Natural killer cell (primary cell): Measurements from ENCODE around the gene TAGLN2. TPM values are rescaled to one million over a fixed set of nuclear protein-coding genes. Genes with fewer than 3 reads are reported as not detected.

Experiments
- ATAC-seq, 3 donors: fragments of 150-1000 bp in 2 of 3; fragments of 200-7000 bp in 1 of 3; cut with Tn5 transposase; 1 replicate in 1 of 3; 2 replicates in 2 of 3; pipeline ENCODE4 v1.10.0; 2021; ENCODE audit warnings: mild to moderate bottlenecking in 2 of 3, moderate library complexity in 2 of 3
- DNase-seq, 2 donors: peaks; one replicate each; pipeline versions ENCODE4 v3.0.0 to v3.0.0-alpha.2; 2013 to 2021; ENCODE audit warnings: mixed read lengths in 1 of 2
- H3K27ac ChIP-seq: one replicate; pipeline ENCODE4 v1.5.1; 2013; ENCODE audit warnings: mild to moderate bottlenecking, low read length
- H3K27me3 ChIP-seq: one replicate; pipeline ENCODE4 v1.6.1; 2013; ENCODE audit warnings: low read length; ENCODE audit not compliant: control insufficient read depth, insufficient read depth
- H3K36me3 ChIP-seq: one replicate; pipeline ENCODE4 v1.6.1; 2013; ENCODE audit warnings: low read length; ENCODE audit not compliant: control insufficient read depth, insufficient read depth
- H3K4me1 ChIP-seq: one replicate; pipeline ENCODE4 v1.6.1; 2013; ENCODE audit warnings: low read length; ENCODE audit not compliant: control insufficient read depth, insufficient read depth
- H3K4me3 ChIP-seq: one replicate; pipeline ENCODE4 v1.5.1; 2013; ENCODE audit warnings: low read length
- H3K9me3 ChIP-seq: one replicate; pipeline ENCODE4 v1.6.1; 2013; ENCODE audit warnings: low read length; ENCODE audit not compliant: control insufficient read depth, insufficient read depth
- H3K27ac Mint-ChIP-seq, 2 donors: one replicate each; pipeline ENCODE4 v1.8.0; 2022; ENCODE audit warnings: mild to moderate bottlenecking in 2 of 2, mixed read lengths in 2 of 2, moderate library complexity in 1 of 2
- H3K27me3 Mint-ChIP-seq, 2 donors: one replicate each; pipeline ENCODE4 v1.8.0; 2022; ENCODE audit warnings: low read depth in 2 of 2, mixed read lengths in 2 of 2
- H3K36me3 Mint-ChIP-seq: one replicate; pipeline ENCODE4 v1.8.0; 2022; ENCODE audit warnings: mixed read lengths
- H3K4me1 Mint-ChIP-seq, 2 donors: one replicate each; pipeline ENCODE4 v1.8.0; 2022; ENCODE audit warnings: mixed read lengths in 2 of 2
- H3K4me3 Mint-ChIP-seq: one replicate; pipeline ENCODE4 v1.8.0; 2022; ENCODE audit warnings: mild to moderate bottlenecking, moderate library complexity, mixed read lengths
- H3K9me3 Mint-ChIP-seq, 2 donors: one replicate each; pipeline ENCODE4 v1.8.0; 2022; ENCODE audit warnings: mixed read lengths in 2 of 2
- WGBS: methylation state at CpG from one replicate; pipeline ENCODE4 v1.1.7; 2013; ENCODE audit warnings: missing lambda C conversion rate; ENCODE audit not compliant: insufficient coverage; 5-methylcytosine and 5-hydroxymethylcytosine counted together
- intact Hi-C: fragments of 100-400 bp; cut with micrococcal nuclease; formaldehyde crosslinking; loops from one replicate; pipeline ENCODE4 v1.14.2; 2022
- total RNA-seq, 4 donors: library from RNA; stranded (reverse); fragments of 120-200 nt in 1 of 4; gene quantifications; one replicate each; pipeline versions ENCODE4 v1.2.3 to v1.2.4, GENCODE V29; 2013 to 2022
- TF ChIP-seq, protein P1 (sequence below): fragments of 200-600 bp; IDR thresholded peaks from one replicate; pipeline ENCODE4 v1.8.0; 2022; ENCODE audit warnings: antibody characterized with exemption

TAGLN2 gene
- total RNA-seq, 3 donors from 2014 or later (not counting 1 experiment from before 2014, with no cell fraction given) = 344 to 394 (median 358) TPM

DNA sequence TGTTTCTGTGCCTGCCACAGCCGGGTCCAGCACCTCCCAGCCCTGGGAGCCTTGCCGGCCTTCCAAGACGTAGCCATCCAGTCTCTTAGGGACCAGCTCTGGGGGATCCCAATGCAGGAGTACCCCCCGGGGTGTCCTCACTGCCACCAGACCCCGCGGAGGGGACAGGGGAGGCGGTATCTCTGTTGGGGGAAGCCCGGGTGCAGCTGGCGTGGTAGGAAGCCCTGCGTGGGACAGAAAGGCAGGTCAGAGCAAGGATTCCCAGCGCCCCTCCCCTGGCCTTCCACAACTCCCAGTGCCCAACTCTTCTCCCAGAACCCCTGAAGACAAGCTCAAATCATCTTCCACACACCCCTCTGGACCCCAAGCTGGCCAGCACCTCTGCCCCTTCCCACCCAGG is 4.9 kb upstream of the TAGLN2 start:
- Mint-ChIP-seq H3K27me3 (peaks cover 6 to 11% of the 10 kb centered on the region in 2 donors), H3K4me1 (peaks cover 14 to 19% of the 10 kb centered on the region in 2 donors), H3K36me3 (no peaks in the 10 kb centered on the region), H3K9me3 (no peaks in the 10 kb centered on the region), H3K27ac (no peak overlapping the region), H3K4me3 (no peak overlapping the region)
- TF ChIP-seq, protein P1, sequence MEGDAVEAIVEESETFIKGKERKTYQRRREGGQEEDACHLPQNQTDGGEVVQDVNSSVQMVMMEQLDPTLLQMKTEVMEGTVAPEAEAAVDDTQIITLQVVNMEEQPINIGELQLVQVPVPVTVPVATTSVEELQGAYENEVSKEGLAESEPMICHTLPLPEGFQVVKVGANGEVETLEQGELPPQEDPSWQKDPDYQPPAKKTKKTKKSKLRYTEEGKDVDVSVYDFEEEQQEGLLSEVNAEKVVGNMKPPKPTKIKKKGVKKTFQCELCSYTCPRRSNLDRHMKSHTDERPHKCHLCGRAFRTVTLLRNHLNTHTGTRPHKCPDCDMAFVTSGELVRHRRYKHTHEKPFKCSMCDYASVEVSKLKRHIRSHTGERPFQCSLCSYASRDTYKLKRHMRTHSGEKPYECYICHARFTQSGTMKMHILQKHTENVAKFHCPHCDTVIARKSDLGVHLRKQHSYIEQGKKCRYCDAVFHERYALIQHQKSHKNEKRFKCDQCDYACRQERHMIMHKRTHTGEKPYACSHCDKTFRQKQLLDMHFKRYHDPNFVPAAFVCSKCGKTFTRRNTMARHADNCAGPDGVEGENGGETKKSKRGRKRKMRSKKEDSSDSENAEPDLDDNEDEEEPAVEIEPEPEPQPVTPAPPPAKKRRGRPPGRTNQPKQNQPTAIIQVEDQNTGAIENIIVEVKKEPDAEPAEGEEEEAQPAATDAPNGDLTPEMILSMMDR = no peak
- Histone ChIP-seq H3K36me3 (no peaks in the 10 kb centered on the region), H3K4me1 (peaks cover 10% of the 10 kb centered on the region), H3K4me3 (no peak overlapping the region), H3K9me3 (no peaks in the 10 kb centered on the region), H3K27ac (no peak overlapping the region), H3K27me3 (no peaks in the 10 kb centered on the region)
- intact Hi-C loops = loop anchor here (10.0 kb wide), 1 partner anchor 445 kb away; no protein-coding TSS in a partner anchor
- WGBS = 93% methylated on average over 11 of the region's 11 CpGs
- DNase-seq = no peak
- no peak for ATAC-seq

DNA sequence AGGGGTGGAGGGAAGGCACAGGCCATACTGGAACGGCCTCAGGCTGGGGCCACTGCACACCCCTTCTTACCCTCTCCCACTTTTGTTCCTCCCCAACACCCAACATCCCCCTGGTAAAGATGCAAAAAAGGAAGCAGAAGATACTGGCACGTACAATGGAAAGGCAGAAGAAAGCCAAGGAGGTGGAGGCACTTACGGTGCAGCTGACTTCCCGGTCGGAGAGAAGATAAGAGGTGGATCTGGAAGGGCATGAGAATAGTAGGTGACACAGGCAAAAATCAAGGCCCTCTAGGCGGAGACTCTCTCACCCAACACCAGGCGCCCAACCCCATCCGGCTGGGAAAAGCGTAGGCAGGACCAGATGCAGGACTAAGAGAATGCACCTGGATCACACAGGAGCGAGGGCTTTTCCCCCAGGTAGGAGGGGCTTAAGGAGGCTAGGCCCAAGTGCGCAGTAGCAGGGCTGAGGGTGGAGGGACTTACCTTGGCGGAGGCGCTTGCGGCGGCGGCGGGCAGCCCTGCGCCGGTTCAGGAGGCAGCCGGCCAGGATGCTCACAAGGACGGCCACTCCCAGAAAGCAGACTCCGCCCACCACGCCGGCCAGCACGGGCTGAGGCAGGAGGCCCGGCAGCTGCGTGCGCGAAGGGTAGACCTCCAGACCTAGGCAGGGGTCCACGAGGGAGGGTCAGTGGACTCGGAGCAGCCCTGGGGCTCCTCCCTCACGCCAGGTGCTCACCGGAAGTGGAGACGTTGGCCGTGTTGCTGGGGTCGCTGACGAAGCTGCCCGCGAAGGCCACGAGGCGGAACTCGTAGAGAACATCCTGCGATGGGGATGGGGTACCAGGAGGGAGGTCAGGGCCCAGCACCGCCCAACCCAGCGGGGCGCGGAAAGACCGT is 4.1 kb upstream of the TAGLN2 start:
- no peak overlapping the region for H3K4me3 ChIP-seq
- peak overlapping the region; percentile 28 for H3K4me3 Mint-ChIP-seq
- H3K27ac Mint-ChIP-seq = no peak overlapping the region
- no peaks in the 10 kb centered on the region for H3K36me3 ChIP-seq
- TF ChIP-seq, protein P1 = no peak
- H3K36me3 Mint-ChIP-seq = no peaks in the 10 kb centered on the region
- H3K27me3 Mint-ChIP-seq = peaks cover 0 to 6% of the 10 kb centered on the region in 2 donors
- 94% methylated on average over 47 of the region's 48 CpGs for WGBS
- intact Hi-C loops = loop anchor here (10.0 kb wide), 1 partner anchor 445 kb away; no protein-coding TSS in a partner anchor
- no peak overlapping the region for H3K27ac ChIP-seq
- H3K27me3 ChIP-seq = no peaks in the 10 kb centered on the region
- ATAC-seq (no peak), DNase-seq (no peak)
- peaks cover 17 to 25% of the 10 kb centered on the region in 2 donors for H3K4me1 Mint-ChIP-seq
- H3K9me3 ChIP-seq = no peaks in the 10 kb centered on the region
- no peaks in the 10 kb centered on the region for H3K9me3 Mint-ChIP-seq
- H3K4me1 ChIP-seq = peaks cover 12% of the 10 kb centered on the region

DNA sequence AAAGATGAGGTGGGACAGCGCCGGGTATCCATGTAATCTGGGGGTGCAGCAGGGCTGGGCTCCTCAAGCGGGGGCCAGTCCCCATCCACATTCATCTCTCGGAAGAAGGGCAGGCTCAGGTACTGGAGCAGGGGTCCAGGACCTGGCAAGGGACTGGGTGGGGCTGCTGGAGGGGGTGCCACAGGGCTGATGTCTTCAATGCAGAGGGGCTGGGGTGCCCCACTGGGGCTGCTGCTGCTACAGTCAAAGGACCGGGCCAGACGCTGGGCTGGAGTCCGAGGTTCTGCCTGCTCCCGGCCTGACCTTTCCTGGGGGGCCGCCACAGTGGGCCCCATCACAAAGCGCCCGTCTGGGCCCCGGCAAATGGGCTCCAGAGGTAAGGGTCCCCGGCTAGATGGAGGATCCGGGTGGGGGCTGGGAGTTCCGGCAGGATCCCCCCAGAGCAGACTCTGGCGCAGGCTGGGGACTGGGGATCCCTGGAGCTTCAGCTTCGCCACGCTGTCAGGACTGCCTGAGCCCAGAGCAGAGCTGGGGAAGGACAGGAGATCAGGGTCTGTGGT is 3.3 kb upstream of the TAGLN2 start:
- no peak overlapping the region for H3K27ac ChIP-seq
- no peaks in the 10 kb centered on the region for H3K9me3 ChIP-seq
- H3K36me3 ChIP-seq = no peaks in the 10 kb centered on the region
- TF ChIP-seq, protein P1 = no peak
- H3K4me1 ChIP-seq = peaks cover 20% of the 10 kb centered on the region
- H3K4me3 Mint-ChIP-seq = peak overlapping the region; percentile 28
- H3K36me3 Mint-ChIP-seq = no peaks in the 10 kb centered on the region
- ATAC-seq (no peak), DNase-seq (no peak)
- H3K27me3 ChIP-seq = no peaks in the 10 kb centered on the region
- H3K4me3 ChIP-seq = no peak overlapping the region
- no peak overlapping the region for H3K27ac Mint-ChIP-seq
- H3K27me3 Mint-ChIP-seq = peaks cover 0 to 8% of the 10 kb centered on the region in 2 donors
- intact Hi-C loops = no loop called here
- peaks cover 22 to 34% of the 10 kb centered on the region in 2 donors for H3K4me1 Mint-ChIP-seq
- H3K9me3 Mint-ChIP-seq = no peaks in the 10 kb centered on the region
- 95% methylated on average over 18 of the region's 18 CpGs for WGBS
